HG03139 (cell line): ENCODE results near the gene PGD.
"Not testable (repeated sequence)": the region's sequence is repeated elsewhere in the genome, so short reads cannot be mapped to it uniquely, and the experiment has no call there.

Source experiments
- ATAC-seq: cut with Tn5 transposase; IDR thresholded peaks from one replicate; pipeline ENCODE4 v1.9.1; 2021; ENCODE audit not compliant: unreplicated experiment

The PGD gene

DNA sequence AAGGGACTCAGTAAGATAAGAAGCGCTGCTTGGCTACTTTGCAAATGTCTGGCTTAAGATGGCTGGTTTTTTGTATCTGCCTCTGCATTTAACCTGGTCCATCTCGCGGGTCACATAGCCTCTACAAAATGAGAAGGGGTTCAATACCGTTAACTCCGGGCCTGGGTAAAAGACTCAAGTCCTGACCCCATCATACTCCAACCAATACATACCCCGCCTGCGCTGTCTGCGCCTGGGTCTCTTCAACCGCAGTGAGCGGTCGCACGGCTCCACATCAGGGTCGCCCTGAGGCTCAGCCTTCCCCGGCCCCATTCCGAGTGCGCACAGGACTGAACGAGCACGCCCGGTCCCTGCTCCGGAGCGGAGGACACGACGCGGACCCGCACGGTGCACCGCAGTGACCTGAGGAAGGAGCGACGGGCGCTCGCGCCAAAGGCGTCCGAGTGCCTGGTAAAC, 558 bp upstream of the PGD start:
- ATAC-seq, result no peak

DNA sequence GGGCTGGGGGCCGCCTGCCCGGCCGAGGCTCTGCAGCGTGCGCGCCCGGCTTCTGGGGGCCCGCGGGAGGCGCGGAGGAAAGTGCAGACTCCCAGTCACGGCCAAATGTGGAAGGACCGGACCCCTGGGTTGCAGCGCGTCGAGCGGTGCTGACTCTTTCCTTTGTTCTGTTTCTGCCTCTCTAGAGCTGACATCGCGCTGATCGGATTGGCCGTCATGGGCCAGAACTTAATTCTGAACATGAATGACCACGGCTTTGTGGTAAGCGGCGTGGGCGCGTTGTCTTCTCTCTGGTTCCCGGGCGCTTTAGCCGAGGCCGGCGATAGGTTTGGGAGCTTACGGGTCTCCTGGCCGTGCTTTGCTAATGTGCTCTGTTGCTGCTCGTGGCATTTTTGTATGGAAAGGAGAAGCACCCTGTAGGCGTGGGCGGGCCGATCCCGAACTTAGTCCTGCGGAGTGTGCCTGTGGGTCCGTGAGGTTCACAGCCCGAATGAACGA, 629 bp downstream of the PGD start:
- no peak for ATAC-seq

DNA sequence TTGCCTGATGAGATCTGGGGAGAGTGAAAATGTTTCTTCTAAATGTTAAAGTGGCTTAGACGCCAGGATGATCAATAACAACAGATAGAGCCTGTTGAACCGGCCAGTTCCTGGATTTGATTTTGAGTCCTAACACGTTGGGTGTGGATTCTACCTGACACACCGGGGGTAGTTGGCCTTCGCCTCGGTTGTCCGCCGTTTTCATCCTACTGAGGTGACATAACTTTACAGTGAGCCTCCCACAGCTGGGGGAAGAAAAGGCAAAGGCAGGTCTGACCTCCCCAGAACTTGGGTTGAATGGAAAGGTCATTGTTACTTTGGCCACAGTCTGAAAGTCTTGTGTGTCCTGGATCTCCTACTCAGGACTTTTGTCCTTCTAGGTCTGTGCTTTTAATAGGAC, 1.1 kb downstream of the PGD start:
- ATAC-seq, result no peak

DNA sequence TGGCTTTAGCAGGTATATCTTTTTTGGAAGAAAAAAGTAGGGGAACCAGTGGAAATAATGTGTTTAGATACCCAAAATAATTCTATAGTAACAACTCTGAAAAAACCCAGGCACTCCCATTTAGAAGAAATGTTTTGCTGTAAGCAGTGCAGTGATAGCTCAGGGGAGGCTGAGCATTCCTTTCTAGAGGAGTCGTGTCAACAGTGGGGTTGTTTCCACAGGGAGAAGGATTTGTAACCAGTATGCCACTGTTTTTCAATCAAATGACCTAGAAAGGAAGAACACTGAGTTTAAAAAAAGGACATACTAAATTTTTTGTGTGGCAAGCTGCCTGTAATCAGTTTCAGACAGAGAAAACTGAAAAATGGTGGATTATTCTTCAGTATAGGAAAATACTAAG, 2.4 kb downstream of the PGD start:
- no peak for ATAC-seq

DNA sequence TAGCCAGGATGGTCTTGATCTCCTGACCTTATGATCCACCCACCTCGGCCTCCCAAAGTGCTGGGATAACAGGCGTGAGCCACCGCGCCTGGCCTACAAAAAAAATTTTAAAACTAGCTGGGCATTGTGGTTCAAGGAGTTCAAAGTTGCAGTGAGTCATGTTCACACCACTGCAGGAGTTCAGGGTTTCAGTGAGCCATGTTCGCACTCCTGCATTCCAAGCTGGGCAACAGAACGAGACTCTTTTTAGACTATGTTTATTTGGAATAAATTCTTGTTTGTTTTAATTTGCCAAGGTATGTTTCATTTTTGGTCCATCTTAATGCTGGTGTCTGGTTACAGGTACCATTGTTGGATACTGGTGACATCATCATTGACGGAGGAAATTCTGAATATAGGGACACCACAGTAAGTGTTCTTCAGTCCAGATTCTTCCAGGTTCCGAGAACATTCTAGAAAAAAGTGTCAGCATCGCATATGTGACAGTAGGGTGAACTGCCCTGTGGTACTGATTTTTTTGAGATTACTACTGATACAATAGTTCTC, 3.9 kb downstream of the PGD start:
- ATAC-seq, result no peak

DNA sequence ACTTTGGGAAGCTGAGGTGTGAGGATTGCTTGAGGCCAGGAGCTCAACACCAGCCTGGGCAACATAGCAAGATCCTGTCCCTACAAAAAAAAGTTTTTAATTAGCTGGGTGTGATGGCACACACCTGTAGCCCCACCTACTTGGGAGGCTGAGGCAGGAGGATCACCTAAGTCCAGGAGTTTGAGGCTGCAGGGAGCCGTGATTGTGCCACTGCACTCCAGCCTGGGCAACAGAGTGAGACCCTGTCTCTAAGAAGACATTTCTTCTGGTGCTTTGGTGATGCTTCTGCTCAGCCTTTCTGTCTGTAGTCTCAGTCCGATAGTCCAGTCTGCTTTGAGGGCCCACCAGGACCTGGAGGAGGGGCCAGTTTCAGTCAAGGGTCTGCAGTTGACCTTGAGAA, 8.3 kb downstream of the PGD start:
- ATAC-seq, result no peak

GRCh38 chr1:10415211-10415930, 16.5 kb downstream of the PGD start:
- no peak for ATAC-seq

DNA sequence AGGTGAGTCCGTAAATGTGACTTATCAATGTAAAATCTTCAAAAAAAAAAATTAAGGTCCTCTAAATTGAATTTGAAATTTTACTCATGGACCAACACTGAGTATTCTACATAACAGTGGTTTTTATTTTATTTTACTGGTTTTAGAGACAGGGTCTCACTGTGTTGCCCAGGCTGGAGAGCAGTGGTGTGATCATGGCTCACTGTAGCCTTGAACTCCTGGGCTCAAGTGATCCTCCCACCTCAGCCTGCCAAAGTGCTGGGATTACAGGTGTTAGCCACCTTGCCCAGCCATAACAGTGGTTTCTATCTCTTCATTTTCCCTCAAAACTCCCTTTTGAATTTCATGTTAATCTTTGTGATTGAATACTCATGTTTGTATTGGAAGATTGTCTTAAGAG, 17.1 kb downstream of the PGD start:
- not testable (repeated sequence) for ATAC-seq

DNA sequence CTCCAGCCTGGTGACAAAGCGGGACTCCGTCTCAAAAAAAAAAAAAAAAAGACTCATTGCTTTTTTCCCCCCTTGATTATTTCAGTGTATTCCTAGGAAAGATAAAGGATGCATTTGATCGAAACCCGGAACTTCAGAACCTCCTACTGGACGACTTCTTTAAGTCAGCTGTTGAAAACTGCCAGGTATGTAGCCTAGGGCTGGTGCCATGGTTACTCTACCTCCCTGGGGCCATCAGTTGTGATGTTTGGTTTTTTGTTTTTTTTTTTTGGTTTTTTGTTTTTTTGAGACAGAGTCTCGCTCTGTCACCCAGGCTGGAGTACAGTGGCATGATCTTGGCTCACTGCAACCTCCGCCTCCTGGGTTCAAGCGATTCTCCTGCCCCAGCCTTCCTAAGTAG, 19.9 kb downstream of the PGD start:
- not testable (repeated sequence) for ATAC-seq

- ATAC-seq, result no peak
Measured at GRCh38 chr1:10419351-10419750, 20.5 kb downstream of the PGD start.

DNA sequence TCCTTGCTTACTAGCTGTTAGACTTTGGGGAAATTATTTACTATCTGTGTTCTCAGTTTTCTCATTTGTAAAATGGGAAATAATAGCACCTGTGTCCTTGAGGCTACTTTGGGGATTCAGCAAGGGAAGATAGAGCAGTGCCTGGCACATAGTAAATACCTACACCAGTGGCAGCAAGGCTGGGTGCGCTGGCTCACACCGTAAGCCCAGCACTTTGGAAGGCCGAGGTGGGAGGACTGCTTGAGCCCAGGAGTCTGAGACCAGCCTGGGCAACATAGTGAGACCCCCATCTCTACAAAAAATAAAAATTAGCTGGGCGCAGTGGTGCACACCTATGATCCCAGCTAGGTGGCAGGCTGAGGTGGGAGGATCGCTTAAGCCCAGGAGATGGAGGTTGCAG, 22.8 kb downstream of the PGD start:
- no peak for ATAC-seq

DNA sequence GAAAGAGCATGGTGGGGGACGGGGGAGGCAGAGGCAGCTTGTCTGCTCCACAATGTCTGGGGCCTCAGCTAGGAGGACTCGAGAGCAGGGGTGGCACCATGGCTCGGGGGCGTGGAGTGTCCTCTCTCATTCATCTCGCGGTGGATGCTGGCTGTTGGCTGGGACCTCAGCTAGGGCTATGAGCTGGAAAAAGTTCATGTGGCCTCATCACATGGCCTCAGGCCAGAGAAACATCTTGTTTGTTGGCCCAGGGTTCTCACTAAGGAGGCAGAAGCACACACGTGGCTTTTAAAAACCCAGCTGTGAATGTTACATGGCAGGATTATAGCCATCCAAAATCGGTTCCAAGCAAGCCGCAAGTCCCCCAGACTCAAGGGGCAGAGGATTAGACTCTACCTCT, 25.2 kb downstream of the PGD start:
- ATAC-seq, result no peak

GRCh38 chr1:10424651-10425050, 25.8 kb downstream of the PGD start:
- ATAC-seq, result no peak

- ATAC-seq, result not testable (repeated sequence)
Measured at GRCh38 chr1:10425826-10426534, 27.1 kb downstream of the PGD start.

GRCh38 chr1:10426535-10426848, 27.6 kb downstream of the PGD start:
- not testable (repeated sequence) for ATAC-seq

- no peak for ATAC-seq
Measured at GRCh38 chr1:10428984-10429383, 30.1 kb downstream of the PGD start.

DNA sequence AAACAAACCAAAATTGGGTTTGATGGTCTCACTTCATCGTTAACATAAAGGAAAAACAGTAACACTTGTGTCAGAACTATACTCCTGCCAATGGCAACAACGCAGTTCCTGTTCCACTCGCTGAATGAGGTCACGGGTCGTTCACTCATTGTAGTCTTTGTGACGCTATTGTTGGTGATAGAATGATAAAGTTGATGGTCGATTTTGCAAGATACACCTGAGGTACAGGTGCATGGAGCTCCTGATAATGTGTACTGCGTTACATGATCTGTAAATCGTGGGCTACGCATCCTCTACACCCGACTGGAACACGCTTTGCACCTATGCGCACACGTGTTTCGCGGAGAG, 31.0 kb downstream of the PGD start:
- no peak for ATAC-seq

DNA sequence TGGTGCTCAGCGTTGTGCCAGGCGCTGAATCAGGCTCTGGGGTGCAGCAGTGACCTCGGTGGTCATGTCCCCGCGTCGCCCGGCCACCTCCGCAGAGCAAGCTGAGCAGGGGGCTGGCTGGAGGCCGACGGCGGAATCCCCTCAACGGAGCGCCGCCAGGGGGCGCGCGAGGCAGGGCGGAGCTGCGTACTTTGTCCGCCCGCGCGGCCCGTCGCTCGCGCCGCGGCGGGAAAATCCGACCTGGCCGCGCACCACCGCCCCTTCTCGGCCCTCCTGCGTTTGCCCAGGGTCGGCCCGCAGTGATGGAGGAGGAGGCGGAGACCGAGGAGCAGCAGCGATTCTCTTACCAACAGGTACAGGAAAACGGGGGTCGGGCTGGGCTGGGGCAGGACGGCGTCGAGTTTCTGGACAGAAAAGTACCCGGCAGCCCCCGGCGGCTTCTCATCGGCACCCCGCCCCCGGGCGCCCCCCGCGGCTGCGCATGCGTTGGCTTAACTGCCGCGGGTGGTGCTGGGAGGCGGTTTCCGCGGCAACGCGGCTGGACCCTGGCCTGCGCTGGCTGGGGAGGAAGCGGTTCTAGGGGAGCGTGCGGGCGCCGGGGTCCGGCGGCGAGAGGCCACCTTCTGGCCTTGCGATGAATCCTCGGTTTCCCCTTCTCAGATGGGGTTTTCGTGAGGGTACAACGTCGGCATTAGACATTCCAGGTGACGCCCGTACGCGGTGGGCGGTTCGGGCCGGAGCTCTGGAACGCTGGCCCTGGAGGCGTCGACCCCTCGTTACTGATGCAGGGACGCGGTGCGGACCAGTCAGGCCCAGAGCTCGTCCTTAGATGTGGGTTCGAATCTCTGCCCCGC, 31.6 kb downstream of the PGD start, which contains the start of gene CENPS:
Gene CENPS (plus strand): TSS at position 218 of the 854 bp plus-strand sequence. CDS start 85 bp downstream, at position 303.
- peak; percentile 70 for ATAC-seq

- no peak for ATAC-seq
Measured at GRCh38 chr1:10431070-10431730, 32.3 kb downstream of the PGD start.

DNA sequence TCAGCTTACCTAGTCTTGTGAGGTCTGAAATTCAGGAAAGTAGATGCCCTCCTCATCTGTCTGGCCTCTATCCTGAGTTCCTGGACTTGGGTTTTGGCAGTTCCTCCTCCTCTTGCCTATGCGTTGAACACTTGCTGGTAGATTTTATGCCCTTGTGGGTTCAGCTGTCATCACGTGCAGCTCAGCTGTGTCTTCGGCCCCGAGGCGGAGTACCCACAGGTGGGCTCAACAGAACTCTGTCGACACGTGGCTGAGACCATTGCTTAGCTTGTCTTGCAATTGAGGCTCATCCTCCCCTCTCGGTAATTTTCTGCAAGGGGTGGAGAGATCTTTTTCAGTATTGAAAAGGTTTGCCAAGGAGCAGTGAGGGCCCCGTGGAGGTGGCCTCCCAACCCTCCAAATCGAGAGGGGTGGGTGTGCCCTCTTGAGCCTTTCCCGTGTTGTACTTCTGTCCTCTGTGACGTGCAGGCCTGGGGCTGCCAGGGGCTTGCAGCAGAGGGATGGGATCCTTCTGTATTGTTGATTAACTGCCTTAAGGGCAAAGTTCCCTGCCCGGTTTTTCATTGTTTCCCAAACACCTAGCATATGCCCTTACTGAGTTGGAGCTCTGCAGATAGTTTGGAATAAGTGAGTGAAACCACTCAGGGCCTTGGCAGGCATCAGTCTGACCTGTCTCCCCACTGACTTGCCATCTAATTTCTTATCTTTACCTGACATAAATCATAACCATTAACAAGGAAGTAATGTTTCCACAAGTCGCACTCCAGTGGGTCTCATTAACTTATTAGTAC, 34.2 kb downstream of the PGD start:
- no peak for ATAC-seq
